Measurements from ENCODE around the gene HAUS3.

Gene HAUS3

GRCh38 chr4:2266181-2266580 lies 24.3 kb upstream of the HAUS3 start:
- no peak for DNase-seq (ENCODE audit: low read depth in 1 of 2, low spot score in 1 of 2)
- Histone ChIP-seq H3K27ac (replicated peaks) (no peak overlapping the region), H3K27me3 (ENCODE audit: insufficient read depth, poor library complexity, severe bottlenecking) (no peaks in the 10 kb centered on the region), H3K4me3 (replicated peaks; ENCODE audit: insufficient read depth, low read length) (no peak overlapping the region)
- TF ChIP-seq CTCF (IDR thresholded peaks at IDR 0.05; ENCODE audit: insufficient read depth, low read length) (no peak), GABPA (IDR thresholded peaks at IDR 0.05; ENCODE audit: low read depth) (no peak), SPI1 (IDR thresholded peaks at IDR 0.05; ENCODE audit: borderline replicate concordance, low read depth) (no peak), POLR2AphosphoS5 (IDR thresholded peaks at IDR 0.05; ENCODE audit: low read depth) (no peak), REST (IDR thresholded peaks at IDR 0.05; ENCODE audit: insufficient replicate concordance, low read depth) (no peak)

GRCh38 chr4:2265113-2266110 lies 23.5 kb upstream of the HAUS3 start:
- Histone ChIP-seq H3K27me3 (ENCODE audit: insufficient read depth, poor library complexity, severe bottlenecking) (no peaks in the 10 kb centered on the region), H3K27ac (replicated peaks) (no peak overlapping the region), H3K4me3 (replicated peaks; ENCODE audit: insufficient read depth, low read length) (no peak overlapping the region)
- TF ChIP-seq SPI1 (IDR thresholded peaks at IDR 0.05; ENCODE audit: borderline replicate concordance, low read depth), result no peak
- TF ChIP-seq REST (IDR thresholded peaks at IDR 0.05; ENCODE audit: insufficient replicate concordance, low read depth), result no peak
- TF ChIP-seq POLR2AphosphoS5 (IDR thresholded peaks at IDR 0.05; ENCODE audit: low read depth), result no peak
- no peak for TF ChIP-seq CTCF (IDR thresholded peaks at IDR 0.05; ENCODE audit: insufficient read depth, low read length)
- TF ChIP-seq GABPA (IDR thresholded peaks at IDR 0.05; ENCODE audit: low read depth), result no peak
- DNase-seq (ENCODE audit: low read depth in 1 of 2, low spot score in 1 of 2), result no peak

GRCh38 chr4:2264481-2265041 lies 22.6 kb upstream of the HAUS3 start:
- H3K27ac ChIP-seq (replicated peaks), result no peak overlapping the region
- TF ChIP-seq POLR2AphosphoS5 (IDR thresholded peaks at IDR 0.05; ENCODE audit: low read depth), result no peak
- no peak for DNase-seq (ENCODE audit: low read depth in 1 of 2, low spot score in 1 of 2)
- no peak overlapping the region for H3K4me3 ChIP-seq (replicated peaks; ENCODE audit: insufficient read depth, low read length)
- H3K27me3 ChIP-seq (ENCODE audit: insufficient read depth, poor library complexity, severe bottlenecking), result no peaks in the 10 kb centered on the region

GRCh38 chr4:2263926-2264321 lies 22.0 kb upstream of the HAUS3 start:
- Histone ChIP-seq H3K4me3 (replicated peaks; ENCODE audit: insufficient read depth, low read length) (no peak overlapping the region), H3K27me3 (ENCODE audit: insufficient read depth, poor library complexity, severe bottlenecking) (no peaks in the 10 kb centered on the region), H3K27ac (replicated peaks) (no peak overlapping the region)
- DNase-seq (ENCODE audit: low read depth in 1 of 2, low spot score in 1 of 2), result no peak
- TF ChIP-seq SPI1 (IDR thresholded peaks at IDR 0.05; ENCODE audit: borderline replicate concordance, low read depth) (no peak), REST (IDR thresholded peaks at IDR 0.05; ENCODE audit: insufficient replicate concordance, low read depth) (no peak), CTCF (IDR thresholded peaks at IDR 0.05; ENCODE audit: insufficient read depth, low read length) (no peak), GABPA (IDR thresholded peaks at IDR 0.05; ENCODE audit: low read depth) (no peak), POLR2AphosphoS5 (IDR thresholded peaks at IDR 0.05; ENCODE audit: low read depth) (no peak)
